SK-N-SH treated with all-trans-retinoic acid at 6 μM for 48 hours (cell line): ENCODE results near the gene LINC00632.

Experiments used
- ARNTL ChIP-seq: fragments of 450-650 bp; formaldehyde crosslinking; IDR thresholded peaks from 2 replicates; pipeline ENCODE4 v1.5.0; 2020; ENCODE audit warnings: low read depth, mild to moderate bottlenecking, moderate library complexity, borderline replicate concordance
- RARB ChIP-seq: fragments of 250-450 bp; sonication (Bioruptor Pico); IDR thresholded peaks from 2 replicates; pipeline ENCODE4 v1.8.0; 2021; ENCODE audit warnings: mild to moderate bottlenecking, moderate library complexity
- ZC3H10 ChIP-seq: fragments of 250-450 bp; sonication (Bioruptor Pico); IDR thresholded peaks from 2 replicates; pipeline ENCODE4 v1.5.1; 2021; ENCODE audit warnings: mild to moderate bottlenecking, moderate library complexity
- TF ChIP-seq, protein P1 (sequence below): fragments of 250-450 bp; sonication (Bioruptor Pico); IDR thresholded peaks from 2 replicates; pipeline ENCODE4 v1.8.0; 2021; ENCODE audit warnings: low read depth, mild to moderate bottlenecking, moderate library complexity, borderline replicate concordance
- TF ChIP-seq, protein P2 (sequence below): fragments of 250-450 bp; sonication (Bioruptor Pico); IDR thresholded peaks from 2 replicates; pipeline ENCODE4 v1.5.0; 2020; ENCODE audit warnings: mild to moderate bottlenecking, moderate library complexity

GRCh38 chrX:140709421-140709846 is at the start of gene LINC00632:
- TF ChIP-seq, protein P1, sequence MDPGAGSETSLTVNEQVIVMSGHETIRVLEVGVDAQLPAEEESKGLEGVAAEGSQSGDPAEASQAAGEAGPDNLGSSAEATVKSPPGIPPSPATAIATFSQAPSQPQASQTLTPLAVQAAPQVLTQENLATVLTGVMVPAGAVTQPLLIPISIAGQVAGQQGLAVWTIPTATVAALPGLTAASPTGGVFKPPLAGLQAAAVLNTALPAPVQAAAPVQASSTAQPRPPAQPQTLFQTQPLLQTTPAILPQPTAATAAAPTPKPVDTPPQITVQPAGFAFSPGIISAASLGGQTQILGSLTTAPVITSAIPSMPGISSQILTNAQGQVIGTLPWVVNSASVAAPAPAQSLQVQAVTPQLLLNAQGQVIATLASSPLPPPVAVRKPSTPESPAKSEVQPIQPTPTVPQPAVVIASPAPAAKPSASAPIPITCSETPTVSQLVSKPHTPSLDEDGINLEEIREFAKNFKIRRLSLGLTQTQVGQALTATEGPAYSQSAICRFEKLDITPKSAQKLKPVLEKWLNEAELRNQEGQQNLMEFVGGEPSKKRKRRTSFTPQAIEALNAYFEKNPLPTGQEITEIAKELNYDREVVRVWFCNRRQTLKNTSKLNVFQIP (CRISPR knock-in tag) = no peak
- TF ChIP-seq ZC3H10 (no peak), ARNTL (CRISPR knock-in tag) (no peak), RARB (CRISPR knock-in tag) (no peak)
- TF ChIP-seq, protein P2, sequence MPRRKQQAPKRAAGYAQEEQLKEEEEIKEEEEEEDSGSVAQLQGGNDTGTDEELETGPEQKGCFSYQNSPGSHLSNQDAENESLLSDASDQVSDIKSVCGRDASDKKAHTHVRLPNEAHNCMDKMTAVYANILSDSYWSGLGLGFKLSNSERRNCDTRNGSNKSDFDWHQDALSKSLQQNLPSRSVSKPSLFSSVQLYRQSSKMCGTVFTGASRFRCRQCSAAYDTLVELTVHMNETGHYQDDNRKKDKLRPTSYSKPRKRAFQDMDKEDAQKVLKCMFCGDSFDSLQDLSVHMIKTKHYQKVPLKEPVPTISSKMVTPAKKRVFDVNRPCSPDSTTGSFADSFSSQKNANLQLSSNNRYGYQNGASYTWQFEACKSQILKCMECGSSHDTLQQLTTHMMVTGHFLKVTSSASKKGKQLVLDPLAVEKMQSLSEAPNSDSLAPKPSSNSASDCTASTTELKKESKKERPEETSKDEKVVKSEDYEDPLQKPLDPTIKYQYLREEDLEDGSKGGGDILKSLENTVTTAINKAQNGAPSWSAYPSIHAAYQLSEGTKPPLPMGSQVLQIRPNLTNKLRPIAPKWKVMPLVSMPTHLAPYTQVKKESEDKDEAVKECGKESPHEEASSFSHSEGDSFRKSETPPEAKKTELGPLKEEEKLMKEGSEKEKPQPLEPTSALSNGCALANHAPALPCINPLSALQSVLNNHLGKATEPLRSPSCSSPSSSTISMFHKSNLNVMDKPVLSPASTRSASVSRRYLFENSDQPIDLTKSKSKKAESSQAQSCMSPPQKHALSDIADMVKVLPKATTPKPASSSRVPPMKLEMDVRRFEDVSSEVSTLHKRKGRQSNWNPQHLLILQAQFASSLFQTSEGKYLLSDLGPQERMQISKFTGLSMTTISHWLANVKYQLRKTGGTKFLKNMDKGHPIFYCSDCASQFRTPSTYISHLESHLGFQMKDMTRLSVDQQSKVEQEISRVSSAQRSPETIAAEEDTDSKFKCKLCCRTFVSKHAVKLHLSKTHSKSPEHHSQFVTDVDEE (CRISPR knock-in tag) = no peak
